CD4-positive, alpha-beta T cell treated with Interleukin-6 for 4 hours (primary cell): Measurements from ENCODE around the gene CDHR3.
"Not testable (repeated sequence)": the region's sequence is repeated elsewhere in the genome, so short reads cannot be mapped to it uniquely, and the experiment has no call there.

Experiments
- DNase-seq: peaks from one replicate; pipeline ENCODE4 v3.0.0-alpha.2; 2020; ENCODE audit warnings: mixed read lengths

The CDHR3 gene

DNA sequence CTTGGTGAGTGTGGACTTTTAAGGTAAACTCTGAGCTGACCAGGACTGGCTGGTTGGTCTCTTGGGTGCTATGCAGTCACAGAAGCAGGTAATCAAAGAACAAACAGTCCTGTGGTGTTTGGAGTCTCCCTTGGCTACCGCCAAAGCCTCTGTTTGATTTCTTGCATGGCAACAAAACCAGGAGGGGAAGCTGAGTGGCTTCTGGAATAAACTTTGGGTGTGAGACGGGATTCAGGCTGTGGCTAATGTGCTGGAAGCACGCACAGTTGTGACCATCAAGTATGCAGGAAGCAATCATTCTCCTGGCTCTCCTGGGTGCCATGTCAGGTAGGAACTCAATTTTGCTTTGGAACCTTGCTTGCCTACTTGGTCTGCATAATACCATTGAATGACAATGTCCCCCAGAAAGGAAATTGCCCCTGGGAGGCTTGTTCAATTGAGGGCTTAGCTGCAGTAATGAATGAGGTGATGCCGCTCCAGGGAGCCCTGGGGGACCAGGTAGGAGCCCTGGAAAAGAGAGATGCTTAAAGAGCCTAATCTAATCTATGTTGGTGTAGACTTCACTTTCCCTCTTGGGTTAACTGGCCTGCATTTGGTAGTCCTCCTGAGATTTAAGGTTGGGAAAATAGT lies at the start of gene CDHR3:
Gene CDHR3, plus strand, starts transcription at position 227 of the 630 bp plus-strand sequence. Its CDS starts 55 bp downstream, at position 282.
- DNase-seq: no peak

GRCh38 chr7:105913947-105914346 lies 49.1 kb upstream of the CDHR3 start:
- no peak for DNase-seq

- DNase-seq: no peak
Measured at GRCh38 chr7:105916603-105917002, 46.5 kb upstream of the CDHR3 start.

DNA sequence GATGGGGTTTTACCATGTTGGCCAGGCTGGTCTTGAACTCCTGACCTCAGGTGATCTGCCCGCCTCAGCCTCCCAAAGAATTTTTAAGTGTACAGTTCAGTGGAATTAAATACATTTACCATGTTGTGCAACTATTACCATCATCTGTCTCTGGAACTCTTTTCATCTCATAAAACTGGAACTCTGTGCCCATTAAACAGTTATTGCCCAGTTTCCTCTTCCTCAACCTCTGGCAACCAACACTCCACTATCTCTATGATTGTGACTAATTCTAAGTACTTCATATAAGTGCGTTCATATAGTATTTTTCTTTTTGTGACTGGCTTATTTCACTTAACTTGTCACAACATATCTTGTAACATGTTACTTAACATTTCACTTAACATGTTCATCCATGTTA lies 45.4 kb upstream of the CDHR3 start:
- DNase-seq: no peak

GRCh38 chr7:105920766-105921165 lies 42.3 kb upstream of the CDHR3 start:
- DNase-seq: no peak

DNA sequence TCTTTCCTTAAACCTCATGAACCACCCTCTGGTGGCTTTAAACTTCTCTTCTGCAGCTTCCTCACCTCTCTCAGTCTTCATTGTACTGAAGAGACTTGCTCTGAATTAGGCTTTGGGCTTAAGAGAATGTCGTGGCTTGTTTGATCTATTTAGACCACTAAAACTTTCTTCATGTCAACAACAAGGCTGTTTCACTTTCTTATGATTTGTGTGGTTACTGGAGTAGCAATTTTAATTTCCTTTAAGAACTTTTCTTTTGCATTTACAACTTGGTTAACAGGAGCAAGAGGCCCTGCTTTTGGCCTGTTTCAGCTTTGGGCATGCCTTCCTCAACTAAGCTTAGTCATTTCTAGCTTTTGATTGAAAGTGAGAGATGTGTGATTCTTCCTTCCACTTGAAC lies 38.1 kb upstream of the CDHR3 start:
- DNase-seq: peak; percentile 29

- DNase-seq: no peak
Measured at GRCh38 chr7:105926131-105926530, 36.9 kb upstream of the CDHR3 start.

GRCh38 chr7:105931179-105931578 lies 31.9 kb upstream of the CDHR3 start:
- DNase-seq: no peak

- no peak for DNase-seq
Measured at GRCh38 chr7:105932835-105933477, 30.1 kb upstream of the CDHR3 start.

DNA sequence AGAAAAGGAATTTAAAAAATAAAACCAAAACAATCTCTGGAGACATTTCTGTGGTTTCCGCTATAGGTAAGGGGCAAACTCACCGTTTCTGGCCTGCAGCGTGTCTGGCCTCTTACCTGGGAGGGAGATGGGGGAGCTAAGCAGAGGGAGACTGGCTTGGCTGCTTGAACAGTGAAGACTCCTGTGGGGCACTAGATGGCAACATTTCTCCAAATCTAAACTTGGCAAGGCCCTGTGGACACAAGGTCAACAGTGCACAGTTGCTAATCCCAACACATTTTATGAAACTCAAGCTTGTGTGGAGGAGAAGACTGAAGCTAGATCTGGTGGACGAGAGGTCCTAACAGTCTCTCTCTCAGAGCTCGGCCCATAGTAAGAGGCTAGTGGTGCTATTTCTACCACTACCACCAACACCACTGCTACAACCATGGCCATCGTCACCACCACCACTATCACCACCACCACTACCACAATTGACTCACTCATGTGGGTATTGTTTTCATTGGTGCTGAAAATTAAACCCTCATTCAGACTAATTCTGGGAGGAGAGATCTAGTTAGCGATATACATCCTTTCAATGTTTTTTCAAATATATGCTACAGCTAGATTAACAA lies 28.4 kb upstream of the CDHR3 start:
- peak; percentile 11 for DNase-seq

DNA sequence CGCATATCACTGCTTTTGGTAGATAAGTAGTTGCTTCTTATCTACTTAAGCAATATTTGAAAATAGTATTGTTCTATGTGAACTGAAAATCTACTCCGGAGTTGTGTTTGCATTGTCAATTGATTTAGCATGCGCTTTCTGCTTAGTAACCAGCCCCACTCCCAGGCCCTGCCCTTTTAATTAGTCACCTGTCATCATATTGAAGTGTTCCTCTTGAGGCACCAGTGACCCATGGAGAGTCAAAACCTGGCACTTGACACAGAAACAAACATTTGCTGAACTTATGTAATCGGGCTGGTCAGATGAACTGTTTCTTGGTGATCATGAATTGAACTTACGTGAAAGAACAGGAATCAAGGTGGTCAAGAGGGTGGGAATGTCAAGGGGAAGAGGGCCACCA lies 27.8 kb upstream of the CDHR3 start:
- DNase-seq: no peak

GRCh38 chr7:105937411-105937810 lies 25.7 kb upstream of the CDHR3 start:
- no peak for DNase-seq

DNA sequence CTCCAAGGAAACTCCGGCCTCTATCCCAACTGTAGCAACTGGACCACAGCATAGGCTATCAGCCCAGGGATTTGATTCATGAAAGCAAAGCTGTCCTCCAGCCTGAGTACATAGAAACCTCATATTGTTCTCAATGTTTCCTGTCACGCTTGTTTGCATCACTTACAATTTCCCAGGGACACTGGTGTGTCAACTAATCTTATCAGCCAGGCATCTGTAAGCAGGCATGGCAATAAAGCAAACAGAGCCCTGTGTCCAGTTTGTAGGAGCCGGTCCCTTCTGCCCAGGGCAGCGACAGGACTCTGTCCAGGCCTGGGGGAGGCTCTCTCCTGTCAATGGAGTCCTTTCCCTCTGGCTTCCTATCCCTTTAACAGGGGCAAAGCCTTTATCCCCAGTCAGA lies 23.0 kb upstream of the CDHR3 start:
- DNase-seq: no peak

GRCh38 chr7:105941596-105941995 lies 21.5 kb upstream of the CDHR3 start:
- DNase-seq: no peak

GRCh38 chr7:105943486-105943885 lies 19.6 kb upstream of the CDHR3 start:
- DNase-seq: no peak

DNA sequence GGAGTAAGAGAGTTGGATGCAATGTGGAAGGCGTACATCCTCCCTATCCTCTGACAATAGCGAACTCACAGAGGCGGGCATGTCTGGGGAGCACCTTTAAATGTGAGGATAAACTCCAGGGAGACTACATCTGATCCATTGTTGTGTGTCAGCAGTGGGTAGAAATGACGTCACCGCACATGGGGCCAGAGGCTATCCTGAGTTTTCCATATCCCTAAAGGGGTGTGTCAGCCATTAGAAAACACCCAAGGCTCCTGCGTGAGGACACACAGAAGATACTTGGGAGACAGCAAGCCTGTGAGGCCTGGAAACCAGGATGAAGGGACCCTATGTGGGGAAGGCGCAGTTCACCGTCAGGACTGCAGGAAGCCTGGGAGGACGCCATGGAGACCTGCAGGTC lies 17.2 kb upstream of the CDHR3 start:
- no peak for DNase-seq

DNA sequence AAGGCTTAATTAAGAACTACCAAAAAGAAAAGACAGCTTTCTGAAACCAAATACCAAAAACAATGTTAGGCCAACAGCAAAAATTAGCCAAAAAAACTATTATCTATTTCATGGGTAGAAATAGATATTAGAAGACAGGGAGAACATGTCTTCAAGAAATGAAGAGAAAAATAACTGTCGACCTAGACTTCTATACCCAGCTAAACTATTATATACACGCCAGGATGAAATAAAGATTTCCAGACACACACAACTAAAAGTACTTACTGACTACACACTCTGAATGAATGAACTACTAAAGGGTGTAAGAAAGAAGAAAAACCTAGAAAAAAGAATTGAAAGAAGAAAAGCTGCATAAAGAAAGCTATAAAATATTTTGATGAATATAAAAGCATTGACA lies 11.5 kb upstream of the CDHR3 start:
- no peak for DNase-seq

DNA sequence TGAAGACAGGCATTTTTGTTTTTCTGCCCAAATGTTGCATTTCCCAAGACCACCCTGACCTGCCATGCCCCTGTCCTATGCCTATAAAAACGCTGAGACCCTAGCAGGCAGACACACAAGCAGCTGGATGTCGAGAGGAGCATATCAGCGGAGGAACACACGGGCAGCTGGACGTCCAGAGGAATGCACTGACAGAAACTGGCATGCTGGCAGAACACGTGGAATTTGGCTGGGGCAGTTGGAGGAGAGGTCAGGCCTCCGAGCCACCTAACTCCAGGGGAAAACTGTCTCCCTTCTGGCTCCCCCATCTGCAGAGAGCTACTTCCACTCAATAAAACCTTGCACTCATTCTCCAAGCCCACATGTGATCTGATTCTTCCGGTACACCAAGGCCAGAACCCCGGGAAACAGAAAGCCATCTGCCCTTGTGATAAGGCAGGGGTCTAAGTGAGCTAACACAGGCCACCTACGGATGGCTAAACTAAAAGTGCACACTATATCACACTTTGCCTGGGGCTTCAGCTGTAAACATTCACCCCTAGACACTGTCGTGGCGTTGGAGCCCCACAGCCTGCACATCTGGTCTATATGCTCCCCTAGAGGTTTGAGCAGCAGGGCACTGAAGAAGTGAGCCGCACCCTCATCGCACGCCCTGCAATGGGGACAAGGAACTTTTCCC lies 10.0 kb upstream of the CDHR3 start:
- no peak for DNase-seq

GRCh38 chr7:105954711-105955110 lies 8.4 kb upstream of the CDHR3 start:
- DNase-seq: no peak

GRCh38 chr7:105955651-105956466 lies 7.2 kb upstream of the CDHR3 start:
- not testable (repeated sequence) for DNase-seq

DNA sequence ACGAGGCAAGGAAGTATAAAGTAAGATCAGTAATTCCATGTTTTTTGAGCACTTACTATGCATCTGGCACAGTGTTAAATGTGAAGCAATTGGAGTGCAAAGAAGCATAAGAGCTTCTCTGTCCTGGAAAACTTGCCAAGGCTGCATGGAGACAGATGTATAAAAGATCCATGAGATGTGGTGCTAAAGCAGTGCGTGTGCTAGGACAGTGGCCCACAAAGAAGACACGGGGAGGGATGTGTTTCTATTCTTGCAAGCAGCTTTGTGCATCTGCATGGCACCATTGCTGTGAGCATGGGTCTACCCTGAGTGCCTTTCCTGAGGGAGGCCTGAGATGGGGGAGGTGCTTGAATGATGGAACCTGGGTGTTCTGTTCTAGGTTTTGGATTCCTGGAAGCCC lies 5.1 kb upstream of the CDHR3 start:
- DNase-seq: no peak

- no peak for DNase-seq
Measured at GRCh38 chr7:105962353-105962752, 711 bp upstream of the CDHR3 start.

DNA sequence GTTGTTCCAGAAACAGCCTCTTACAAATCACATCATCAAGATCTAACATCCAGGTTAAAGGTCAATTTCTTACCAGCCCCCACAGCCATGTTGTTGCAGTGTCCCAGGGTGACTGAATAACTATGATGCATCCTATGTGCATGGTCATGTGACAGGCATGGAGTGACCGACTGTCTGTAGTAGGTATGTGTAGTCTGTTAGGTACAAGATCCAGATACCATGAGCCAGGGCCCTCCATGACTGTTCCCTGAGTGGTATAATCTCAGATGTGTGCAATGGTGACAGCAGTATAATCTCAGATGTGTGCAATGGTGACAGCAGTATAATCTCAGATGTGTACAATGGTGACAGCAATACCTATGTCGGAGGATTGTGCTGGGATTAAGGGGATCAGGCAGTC lies 8.8 kb downstream of the CDHR3 start:
- DNase-seq: no peak
